K562 (cell line): ENCODE results near the gene RDH11. TPM values are rescaled to one million over a fixed set of nuclear protein-coding genes. Genes with fewer than 3 reads are reported as not detected.

Source experiments
- ARID3B ChIP-seq: fragments of 250-450 bp; sonication (Bioruptor Pico); IDR thresholded peaks from 2 replicates; pipeline ENCODE4 v1.4.0; 2020; ENCODE audit warnings: borderline replicate concordance
- ATF1 ChIP-seq, 2 experiments: fragments of 450-650 bp in 1 of 2; IDR thresholded peaks; 2 replicates each; pipeline ENCODE4 v1.6.1; 2016; ENCODE audit warnings: missing compliant biosample characterization in 1 of 2, missing genetic modification characterization in 1 of 2
- CXXC5 ChIP-seq: fragments of 250-450 bp; sonication (Bioruptor Pico); IDR thresholded peaks from 2 replicates; pipeline ENCODE4 v1.8.0; 2022; ENCODE audit warnings: inconsistent platforms, mild to moderate bottlenecking, moderate library complexity
- MGA ChIP-seq: fragments of 450-650 bp; IDR thresholded peaks from 2 replicates; pipeline ENCODE4 v1.6.1; 2016; ENCODE audit warnings: mild to moderate bottlenecking, moderate library complexity
- NR2C2 ChIP-seq, 2 experiments: fragments of 200-800 bp in 1 of 2; sonication (Bioruptor generic) in 1 of 2; sonication (generic) in 1 of 2; formaldehyde crosslinking in 1 of 2; IDR thresholded peaks; 2 replicates each; pipeline versions ENCODE4 v1.6.1 to v1.8.0; 2016 to 2022; ENCODE audit warnings: mild to moderate bottlenecking in 1 of 2, missing compliant biosample characterization in 1 of 2, missing genetic modification characterization in 1 of 2, missing genetic modification reagents in 1 of 2
- ZNF592 ChIP-seq: fragments of 450-650 bp; IDR thresholded peaks from 2 replicates; pipeline ENCODE4 v1.6.1; 2017; ENCODE audit warnings: antibody characterized with exemption, mild to moderate bottlenecking
- polyA plus RNA-seq, 8 experiments: library from polyadenylated mRNA; depleted of rRNA in 4 of 8; stranded (reverse) in 5 of 8; unstranded in 3 of 8; fragments of >200 nt; fragmentation: Nextera tagmentation in 2 of 8; fragmentation: Illumina TruSeq in 1 of 8; extraction: Ambion mirVana in 2 of 8; extraction: Trizol in 1 of 8; gene quantifications; 2 replicates each; pipeline versions ENCODE4 v1.2.1 to v1.2.3, GENCODE V29; 2011 to 2014; ENCODE audit warnings: inconsistent platforms in 1 of 8, missing spikeins in 1 of 8
- total RNA-seq, 7 experiments: library from RNA; depleted of rRNA in 6 of 7; stranded (reverse); fragments of >200 nt in 6 of 7; fragmentation: Illumina TruSeq in 2 of 7; extraction: Trizol in 2 of 7; gene quantifications; 2 replicates each; pipeline versions ENCODE4 v1.2.1 to v1.2.3, GENCODE V29; 2011 to 2021; ENCODE audit warnings: low replicate concordance in 1 of 7
- TF ChIP-seq, protein P1 (sequence below), 2 experiments: fragments of 450-650 bp in 1 of 2; sonication (generic) in 1 of 2; formaldehyde crosslinking in 1 of 2; IDR thresholded peaks in 1 of 2; conservative IDR thresholded peaks in 1 of 2; 2 replicates each; pipeline versions ENCODE4 v1.6.1 to v1.8.1; 2016 to 2023; ENCODE audit warnings: mild to moderate bottlenecking in 2 of 2, moderate library complexity in 2 of 2, inconsistent platforms in 1 of 2, missing genetic modification reagents in 1 of 2

Gene RDH11
- total and polyA plus RNA-seq, 9 of the 15 experiments (the other 6 are each of a cell fraction or from before 2014, with no cell fraction given), result 50.6 to 172 (median 70.5) TPM

DNA sequence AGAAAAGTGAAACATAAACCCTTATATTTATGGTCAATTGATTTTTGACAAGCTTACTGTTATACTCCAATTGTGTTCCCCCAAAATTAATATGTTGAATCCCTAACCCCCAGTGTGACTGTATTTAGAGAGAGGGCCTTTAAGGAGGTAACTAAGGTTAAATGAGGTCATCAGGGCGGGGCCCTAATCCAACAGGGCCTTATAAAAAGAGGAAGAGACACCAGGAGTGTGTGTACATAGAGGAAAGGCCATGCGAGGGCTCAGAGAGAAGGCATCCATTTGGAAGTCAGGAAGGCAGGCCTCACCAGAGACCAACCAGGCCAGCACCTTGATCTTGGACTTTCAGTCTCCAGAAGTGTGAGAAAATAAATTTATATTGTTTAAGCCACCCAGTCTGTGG, 14.6 kb downstream of the RDH11 start (continued):
- peak; percentile 48; the same call in 1 of the 2 replicates for TF ChIP-seq MGA
- no peak for TF ChIP-seq ATF1 (CRISPR knock-in tag; IDR thresholded peaks at IDR 0.05)
- peak; percentile 16; the same call in 1 of the 2 replicates for TF ChIP-seq ATF1 (tag; IDR thresholded peaks at IDR 0.05)
- TF ChIP-seq ZNF592, result peak; percentile 72
- no peak for TF ChIP-seq ARID3B
- TF ChIP-seq CXXC5, result peak; percentile 30; the same call in 1 of the 2 replicates
- TF ChIP-seq NR2C2 (CRISPR knock-in tag; IDR thresholded peaks at IDR 0.05), result no peak
- TF ChIP-seq NR2C2 (tag; IDR thresholded peaks at IDR 0.05), result peak; percentile 50; the same call in 1 of the 2 replicates
- TF ChIP-seq, protein P1, sequence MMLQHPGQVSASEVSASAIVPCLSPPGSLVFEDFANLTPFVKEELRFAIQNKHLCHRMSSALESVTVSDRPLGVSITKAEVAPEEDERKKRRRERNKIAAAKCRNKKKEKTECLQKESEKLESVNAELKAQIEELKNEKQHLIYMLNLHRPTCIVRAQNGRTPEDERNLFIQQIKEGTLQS (IDR thresholded peaks at IDR 0.05), result peak; percentile 84
- TF ChIP-seq, protein P1 (CRISPR knock-in tag; conservative IDR thresholded peaks at IDR 0.05), result no peak
